ENCODE results near the gene FAM227B.
"Not testable (repeated sequence)": the region's sequence is repeated elsewhere in the genome, so short reads cannot be mapped to it uniquely, and the experiment has no call there.

Gene FAM227B

DNA sequence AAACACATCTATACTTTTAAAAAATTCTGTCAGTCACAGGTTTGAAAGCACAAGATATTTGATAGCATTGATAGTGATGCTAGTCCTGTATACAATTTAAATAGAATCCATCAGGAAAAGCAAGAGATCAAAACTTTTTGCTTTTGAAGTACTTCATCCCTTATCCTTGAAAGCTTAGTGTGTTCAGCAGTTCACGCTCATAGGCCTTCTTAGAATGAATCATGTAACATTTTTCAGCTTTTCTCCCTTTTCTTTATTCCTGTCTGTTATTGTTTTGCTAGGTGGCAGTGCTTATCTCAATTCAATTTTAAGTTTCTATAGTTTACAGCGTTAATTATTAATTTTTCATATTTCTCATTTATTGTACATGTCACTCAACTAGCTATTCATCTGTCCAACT lies 128.5 kb downstream of the FAM227B start:
- DNase-seq: no peak

DNA sequence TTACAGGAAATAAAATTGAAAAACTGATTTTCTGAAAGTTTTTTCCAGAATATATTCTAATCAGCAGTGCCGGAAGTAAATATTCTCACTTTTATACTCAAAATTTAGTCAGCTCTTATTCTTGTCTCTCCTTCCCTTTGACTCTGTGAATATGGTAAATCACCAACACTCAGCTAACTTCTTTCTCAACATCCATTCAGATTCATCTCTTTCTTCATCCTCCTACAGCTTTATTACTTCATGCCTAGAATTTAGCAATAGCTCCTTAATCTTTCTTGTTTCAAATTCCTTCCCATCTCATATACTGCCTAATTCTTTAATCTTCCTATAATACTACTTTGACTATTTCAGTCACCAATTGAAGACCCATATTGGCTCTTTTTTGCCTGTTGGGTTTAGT lies 129.7 kb downstream of the FAM227B start:
- DNase-seq: no peak

DNA sequence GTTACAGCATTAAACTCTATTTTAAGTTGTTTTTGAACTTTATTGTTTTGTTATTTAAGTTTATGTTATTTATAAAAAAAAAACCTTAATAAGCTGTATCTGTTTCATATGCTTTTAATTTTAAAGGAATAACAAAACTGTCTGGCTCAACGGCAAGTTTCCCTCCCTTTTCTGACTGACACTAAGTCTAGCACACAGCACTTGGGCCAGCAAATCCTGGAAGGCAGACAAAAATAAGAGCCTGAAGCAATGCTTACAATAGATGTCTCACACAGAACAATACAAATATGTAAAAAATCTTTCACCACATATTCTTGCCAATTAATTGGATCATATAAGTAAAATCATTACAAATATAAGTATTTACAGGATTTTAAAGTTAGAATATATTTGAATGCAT lies 135.2 kb downstream of the FAM227B start:
- not testable (repeated sequence) for DNase-seq

DNA sequence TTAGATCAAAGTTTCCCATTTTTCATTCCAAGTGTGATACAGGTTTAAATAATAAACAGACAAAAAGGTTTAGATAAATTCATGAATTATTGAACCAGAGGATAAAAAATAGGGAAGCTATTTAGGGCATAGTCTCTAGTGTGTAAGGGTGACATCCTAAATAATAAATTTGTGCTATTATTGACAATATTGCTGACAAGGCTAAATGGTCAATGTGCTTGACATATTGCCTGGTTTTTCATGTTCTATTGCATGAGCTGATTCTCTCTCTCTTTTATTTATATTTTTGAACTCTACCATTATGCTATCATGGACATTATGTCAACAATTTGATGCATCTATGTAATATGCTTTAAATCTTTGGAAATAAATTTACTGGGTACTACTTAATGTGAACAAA lies 141.6 kb downstream of the FAM227B start:
- not testable (repeated sequence) for DNase-seq

DNA sequence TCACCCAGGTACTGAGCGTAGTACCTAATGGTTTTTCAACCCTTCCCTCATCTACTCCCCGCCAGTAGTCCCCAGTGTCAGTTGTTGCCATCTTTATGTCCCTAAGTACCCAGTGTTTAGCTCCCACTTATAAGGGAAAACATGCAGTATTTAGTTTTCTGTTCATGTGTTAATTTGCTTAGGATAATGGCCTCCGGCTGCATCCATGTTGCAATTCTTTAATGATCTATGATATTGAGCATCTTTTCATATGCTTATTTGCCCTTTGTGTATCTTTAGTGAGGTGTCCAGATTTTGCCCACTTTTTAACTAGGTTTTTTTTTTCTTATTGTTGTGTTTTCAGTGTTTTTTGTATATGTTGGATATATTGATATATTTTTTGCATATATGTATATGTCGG lies 142.6 kb downstream of the FAM227B start:
- not testable (repeated sequence) for DNase-seq

DNA sequence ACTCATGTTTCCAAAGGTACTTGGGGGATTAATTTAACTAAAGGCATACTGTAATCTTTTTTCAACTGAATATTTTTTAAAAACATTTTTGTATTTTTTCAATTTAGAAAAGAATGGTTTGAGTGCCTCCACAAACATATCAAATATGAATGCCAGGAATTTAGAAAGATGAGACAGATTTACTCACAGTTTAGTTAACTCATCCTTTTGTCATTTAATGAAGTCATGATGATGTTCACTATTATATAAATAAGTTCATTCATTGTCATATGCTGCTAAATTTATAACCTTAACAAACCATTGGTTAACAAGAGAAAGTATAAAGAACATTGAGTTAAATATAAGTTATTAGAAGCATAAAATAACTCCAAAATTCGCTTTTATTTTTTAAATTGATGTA lies 147.6 kb downstream of the FAM227B start:
- no peak for DNase-seq

DNA sequence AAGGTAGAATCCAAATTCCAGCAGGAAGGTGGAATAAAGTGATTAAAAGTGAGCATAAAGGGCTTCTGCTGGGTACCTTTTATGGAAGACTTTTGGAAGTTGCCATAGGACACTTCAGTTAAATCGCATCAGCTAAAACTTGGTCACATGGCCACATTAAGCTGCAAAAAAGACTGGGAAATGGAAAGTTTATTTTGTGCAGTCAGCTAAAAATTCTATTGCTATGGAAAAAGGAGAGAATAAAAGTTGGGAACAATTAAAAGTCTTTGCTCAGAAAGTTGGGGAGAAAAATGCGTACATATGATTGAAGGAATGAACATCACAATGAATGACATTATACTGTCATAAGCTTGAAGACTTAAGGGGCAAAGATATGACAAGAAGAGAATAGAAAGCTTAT lies 148.3 kb downstream of the FAM227B start:
- DNase-seq: no peak

DNA sequence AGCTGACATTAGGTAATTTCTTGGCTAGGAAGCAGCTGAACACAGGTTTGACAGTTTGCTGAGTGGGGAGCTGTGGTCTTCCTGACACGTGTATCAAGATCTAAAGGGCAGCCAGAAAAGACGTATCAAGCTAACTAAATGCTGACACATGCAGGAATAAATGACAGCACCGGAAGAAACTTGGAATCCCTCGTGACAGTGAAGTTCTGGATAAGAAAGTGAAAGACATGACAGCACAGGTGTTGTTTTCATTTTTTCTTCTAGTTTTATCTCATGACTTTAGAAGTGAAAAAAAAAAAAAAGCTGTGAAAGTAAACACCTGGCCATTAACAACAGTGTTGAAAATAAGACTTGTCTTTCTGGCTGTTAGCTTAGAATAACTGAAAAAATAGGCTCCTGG lies 148.9 kb downstream of the FAM227B start:
- DNase-seq: no peak

DNA sequence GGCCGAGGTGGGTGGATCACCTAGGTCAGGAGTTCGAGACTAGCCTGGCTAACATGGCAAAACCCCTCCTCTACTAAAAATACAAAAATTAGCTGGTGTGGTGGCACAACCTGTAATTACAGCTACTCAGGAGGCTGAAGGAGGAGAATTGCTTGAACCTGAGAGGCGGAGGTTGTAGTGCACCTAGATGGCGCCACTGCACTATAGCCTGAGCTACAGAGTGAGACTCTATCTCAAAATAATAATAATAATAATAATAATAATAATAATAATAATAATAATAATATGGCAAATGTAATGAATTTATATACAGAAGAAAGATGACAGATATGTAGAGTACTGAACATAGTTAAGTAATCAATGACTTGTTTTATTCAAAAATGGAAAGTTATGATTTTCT lies 149.4 kb downstream of the FAM227B start:
- DNase-seq: not testable (repeated sequence)

DNA sequence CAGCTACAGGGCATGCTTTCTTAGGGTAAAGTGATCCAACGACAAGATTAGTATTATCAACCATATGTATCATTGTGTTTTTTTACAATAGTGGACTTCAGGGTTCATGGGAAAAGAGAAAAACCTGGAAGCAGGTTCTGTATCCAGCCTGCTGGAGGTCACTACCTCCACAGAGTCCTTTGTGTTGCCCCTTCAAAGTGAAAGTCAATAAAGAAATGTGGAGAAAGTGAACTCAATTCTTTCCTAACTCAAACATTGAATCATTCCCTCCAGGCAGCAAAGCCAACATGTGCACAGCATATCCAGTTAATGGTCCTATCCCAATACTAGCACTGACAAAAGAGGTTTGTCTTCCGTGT lies 152.2 kb downstream of the FAM227B start:
- DNase-seq: no peak

DNA sequence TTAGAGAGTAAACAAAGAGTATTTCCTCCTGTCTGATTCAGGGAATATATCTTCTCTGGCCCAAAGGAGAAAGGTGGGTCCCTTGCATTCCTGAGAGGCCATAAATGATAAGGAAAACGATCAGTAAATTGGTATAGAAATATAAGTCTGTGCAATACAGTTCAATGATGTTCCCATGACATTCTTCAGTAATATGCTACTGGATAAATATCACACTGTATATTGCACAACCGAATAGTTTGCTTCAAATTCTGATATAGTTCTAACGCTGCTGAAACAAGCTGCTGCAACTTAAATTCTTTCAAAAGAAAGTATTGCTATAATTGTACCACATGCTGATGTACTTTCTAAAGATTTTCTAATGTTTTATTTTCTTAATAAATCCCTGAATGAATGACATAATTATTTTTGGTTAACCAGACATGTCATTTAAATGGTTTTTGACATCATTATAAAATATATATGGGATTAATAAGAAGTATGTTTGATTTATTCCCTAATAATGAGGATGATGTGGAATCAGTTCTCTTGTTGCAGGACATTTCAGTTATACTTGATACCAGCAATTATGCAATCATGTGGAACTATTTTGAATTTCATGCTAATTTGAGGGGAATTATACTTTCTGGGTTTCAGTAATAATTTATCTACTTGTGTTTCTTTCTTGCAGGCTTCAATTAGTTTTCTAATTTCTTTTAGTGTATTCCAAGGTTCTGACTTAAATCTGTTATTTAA lies 152.7 kb downstream of the FAM227B start:
- no peak for DNase-seq

DNA sequence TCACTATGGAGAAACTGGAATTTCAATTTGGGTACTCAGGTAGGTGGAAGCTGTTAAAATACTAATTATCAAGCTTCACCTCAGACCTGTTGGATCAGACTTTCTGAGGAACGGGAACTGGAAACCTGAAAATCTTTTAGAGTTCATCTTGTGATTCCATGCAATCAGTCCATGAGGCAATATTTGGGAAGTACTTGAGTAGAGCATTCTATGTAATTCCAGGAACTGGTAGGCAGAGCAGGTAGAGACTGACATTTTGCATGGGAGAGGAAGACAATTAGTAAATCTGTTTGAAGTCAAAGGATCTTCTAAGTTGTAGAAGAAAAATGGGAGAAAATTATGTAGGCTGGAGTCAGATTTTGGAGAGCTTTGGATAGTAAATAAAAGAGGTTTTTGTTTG lies 154.5 kb downstream of the FAM227B start:
- no peak for DNase-seq

DNA sequence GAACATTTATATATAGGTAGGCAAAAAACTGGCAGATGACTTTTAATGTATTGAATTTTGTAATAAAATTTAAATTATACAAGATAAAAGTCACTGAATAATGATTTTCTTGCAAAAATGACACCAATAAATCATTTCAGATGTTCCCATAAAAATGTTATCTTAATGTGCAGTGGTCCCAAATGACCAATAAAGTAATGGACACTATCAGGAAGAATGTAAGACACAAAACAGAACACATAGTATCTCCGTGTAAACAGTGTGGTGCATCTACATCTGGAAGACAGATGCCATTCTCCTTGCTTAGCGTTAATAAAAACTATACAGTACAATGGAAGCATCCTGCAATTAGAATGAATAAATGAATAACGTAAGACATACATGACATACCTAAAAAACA lies 156.1 kb downstream of the FAM227B start:
- no peak for DNase-seq

DNA sequence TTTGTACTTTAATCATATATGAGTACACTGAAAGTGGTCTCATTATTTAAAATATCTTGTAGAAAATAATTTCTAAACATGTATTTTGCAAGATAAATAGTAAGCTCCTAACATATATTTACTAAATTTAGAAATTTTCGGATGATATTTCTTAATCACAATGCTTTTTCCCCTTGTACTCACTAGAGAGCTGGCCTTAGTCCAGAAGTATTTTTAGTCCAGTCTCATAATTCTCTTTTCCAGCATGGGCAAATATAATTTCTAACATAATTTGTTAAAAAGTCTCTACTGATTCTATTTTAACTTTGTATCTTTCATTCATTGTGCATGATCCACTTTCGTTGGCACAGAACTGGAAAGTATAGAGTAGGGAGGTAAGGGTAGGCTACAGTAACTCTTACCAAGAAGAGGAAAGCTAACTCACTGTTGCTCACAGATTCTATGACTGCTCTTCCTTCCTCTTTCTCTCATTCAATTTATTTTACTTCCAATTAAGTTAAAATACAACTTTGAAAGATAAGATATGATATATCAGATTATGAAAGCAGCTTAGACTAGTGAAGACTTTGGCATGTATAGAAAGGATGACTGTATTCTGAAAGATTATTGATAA lies 158.3 kb downstream of the FAM227B start:
- DNase-seq: no peak

DNA sequence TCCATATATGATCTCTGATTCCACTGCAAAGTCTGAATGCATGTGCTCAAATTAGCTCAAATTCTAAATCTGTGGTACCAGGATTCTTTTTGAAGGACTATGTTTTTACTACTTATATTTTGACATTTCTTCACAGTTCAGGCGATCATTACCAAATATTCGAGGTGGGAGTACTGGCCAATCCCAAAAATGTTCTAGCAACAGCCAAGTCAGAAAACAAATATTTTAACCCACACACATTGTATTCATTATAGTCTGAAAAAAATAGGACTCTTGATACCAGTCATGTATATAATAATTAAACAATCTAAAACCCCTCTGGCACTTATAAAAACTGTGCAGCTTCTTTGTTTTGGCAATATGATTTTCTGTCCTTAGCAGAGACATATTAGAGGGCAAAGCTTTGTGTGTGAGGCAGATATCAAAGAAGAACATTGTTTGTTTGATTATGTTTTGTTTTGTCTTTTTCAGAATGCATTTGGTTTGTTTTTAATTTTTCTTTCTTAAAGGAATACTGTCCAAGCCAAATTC lies 160.1 kb downstream of the FAM227B start:
- DNase-seq: no peak

DNA sequence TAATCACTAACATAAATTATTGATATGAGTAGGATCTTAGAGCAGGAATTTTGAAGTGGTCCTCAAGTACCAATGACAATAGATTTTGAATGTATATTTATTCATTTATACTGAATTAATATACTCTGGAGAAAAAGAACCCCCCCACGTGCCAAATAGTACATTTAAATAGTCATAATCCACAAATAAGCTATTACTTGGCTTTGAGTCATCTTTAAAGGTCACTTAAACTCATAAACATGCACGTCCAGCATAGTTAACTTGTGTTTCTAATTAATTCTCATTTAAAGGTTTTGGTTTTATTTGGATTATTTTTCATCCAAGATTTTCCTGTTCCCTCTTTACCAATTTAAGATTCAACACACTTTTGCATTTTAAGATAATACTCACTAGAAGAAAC lies 162.5 kb downstream of the FAM227B start:
- no peak for DNase-seq

DNA sequence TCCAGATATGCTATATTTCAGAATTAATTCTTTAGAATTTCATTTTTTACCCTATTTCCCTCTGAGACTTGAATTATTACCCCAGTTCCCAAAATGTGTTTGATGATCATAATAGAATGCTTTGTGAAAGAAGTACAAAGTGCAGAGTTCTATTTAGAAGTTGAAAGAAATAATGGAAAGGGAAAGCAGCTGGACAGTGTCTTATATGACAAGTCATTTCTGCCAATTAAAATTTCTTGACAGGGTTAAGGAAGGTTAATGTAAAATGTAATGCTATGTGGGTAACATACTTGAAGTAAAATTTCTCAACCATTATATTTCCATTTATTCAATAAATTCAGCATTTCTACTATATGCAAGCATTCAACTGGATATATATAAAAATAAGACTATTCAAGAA lies 164.5 kb downstream of the FAM227B start:
- no peak for DNase-seq

DNA sequence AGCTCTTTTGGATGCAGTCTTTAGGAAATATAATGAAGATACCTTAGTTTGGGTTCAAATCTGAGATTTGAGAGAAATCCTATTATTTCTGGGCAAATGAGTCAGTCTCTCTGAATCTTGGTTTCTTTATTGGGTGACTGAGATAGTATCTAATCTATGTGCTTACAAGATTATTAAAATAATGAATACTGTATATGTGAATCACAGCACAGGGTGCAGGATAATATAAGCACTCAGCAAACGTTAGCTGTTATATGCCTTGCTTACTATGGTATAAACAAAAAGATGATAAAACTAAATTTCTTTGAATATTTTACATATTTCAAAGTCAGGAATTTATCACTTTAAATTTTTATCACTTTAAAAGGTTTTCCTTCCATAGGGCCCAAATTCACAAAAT lies 168.0 kb downstream of the FAM227B start:
- DNase-seq: no peak

DNA sequence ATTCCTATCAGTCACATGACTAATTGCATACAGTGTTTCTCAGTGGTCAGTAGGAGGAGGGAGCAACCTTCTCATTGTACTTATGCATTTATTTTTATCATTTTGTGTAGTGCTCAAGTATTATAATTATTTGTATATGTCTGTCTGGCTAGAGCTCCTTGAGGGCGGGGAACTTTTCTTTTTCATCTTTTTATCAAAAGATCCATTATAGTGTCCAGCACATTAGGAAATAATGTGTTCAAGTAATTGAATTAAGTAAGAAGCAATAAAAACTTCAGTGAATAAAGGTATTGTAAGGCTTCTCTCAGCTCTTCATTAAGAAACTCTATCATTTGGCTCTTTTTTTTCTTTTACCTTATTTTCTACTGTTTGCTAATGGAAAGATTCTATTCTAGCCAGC lies 178.8 kb downstream of the FAM227B start:
- no peak for DNase-seq

DNA sequence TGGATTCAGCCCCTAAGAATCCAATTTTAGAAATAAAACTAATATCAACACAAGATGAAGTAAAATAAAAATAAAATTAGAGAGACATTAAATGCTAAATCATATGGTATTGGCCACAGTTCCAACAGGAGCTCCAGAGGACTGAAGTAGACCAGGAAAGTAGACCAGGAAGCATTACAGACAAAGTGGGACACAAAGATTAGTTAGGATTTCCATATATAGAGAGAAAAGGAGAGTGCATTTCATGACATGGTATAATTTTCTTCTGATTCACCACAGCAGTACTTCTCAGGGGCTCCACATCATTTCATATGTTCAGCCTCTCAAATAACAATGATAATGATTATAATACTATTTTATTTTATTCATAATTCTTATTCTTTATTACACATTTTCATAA lies 179.3 kb downstream of the FAM227B start:
- DNase-seq: no peak

DNA sequence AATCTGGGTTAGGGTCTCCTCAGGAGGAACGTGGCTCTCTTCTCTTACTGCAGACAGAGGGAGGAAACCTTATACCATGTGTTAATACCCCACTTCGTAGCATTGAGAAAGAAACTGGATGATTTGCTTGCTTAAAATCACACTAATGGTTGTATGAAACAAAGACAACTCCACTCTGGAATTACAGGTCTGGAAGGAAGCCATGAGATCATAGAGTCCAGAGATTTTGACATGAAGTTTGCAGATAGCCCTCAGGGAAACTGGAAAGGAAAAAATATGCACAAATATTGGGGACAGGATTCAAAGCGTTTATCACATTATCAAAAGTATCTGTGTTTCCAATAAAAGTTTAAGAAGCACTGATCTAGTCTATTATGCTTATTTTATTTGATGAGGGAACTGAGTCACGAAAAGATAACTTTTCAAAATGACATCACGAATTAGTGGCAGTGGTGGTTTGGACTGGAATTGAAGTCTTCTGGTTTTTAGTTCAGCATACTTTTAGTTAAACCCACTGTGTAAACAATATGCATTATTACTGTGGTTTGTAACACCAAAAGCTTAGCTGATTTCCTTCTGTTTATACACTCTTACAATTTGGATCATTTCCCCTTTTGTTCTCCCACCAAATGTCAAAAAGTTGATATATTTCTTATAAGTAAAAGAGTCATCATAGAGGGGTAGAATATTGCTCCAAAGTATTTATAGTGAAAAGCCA lies 180.8 kb downstream of the FAM227B start:
- DNase-seq: no peak

DNA sequence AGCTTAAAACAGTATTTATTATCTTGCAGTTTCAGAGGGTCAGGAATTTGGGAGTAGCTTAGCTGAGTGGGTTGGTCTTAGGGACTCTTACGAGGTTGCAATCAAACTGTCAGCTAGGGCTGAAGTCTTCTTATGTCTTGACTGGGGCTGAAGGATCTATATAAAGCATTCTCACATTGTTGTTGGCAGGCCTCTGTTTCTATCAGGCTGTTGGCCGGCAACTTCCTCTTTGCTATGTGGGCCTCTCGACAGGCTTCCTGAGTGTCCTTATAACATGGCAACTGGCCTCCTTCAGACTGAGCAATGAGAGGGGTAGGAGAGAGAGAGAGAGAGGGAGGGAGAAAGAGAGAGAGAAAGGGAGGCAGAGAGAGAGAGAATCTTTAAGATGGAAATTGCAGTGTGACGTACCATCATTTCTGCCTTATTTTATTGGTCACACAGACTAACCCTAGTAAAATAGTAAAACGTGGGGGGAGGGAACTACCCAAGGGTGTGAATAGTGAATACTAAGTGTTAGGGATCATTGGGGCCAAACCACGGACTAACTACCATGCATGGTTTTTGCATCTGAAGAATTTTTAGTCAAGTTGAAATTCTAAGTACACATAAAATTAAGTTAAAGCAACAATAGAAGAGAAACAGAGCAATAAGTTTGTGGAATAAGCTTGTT lies 181.5 kb downstream of the FAM227B start:
- DNase-seq: no peak

DNA sequence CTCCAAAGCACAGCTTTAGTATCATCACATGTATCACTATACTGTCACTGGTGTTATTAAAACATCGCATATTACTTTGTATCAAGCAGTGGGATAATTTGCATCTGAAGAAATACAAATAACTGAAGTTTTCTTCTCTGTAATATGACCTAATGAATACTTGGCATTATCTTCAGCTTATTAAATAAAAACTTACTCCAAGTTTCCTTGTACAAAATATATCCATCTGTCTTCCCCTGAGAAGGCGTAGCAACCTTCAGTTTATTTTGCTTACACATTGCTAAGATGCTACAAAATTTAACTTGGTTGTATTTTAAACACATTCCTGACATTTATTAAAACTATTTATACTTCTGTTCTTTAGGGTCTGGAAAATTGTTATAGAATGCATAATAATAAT lies 183.9 kb downstream of the FAM227B start:
- DNase-seq: no peak

DNA sequence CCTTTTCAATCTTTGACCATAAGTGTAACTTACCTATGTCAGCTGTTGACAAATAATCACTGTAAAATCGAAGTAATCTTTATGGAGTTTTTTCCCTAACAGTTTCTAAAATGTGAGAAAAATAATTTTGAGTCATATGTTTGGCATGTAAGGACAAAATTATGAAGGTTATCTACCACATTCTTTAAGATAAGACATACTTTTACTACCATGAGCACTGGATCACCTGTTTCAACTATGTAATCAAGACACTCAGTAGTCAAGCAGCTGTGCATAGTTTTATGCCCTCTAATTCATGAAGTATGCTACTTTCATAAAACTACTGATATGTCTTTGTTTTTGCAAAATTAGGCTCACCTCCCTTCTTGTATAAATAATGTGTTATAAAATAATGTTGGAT lies 185.4 kb downstream of the FAM227B start:
- DNase-seq: no peak
